PC-3 (cell line): ENCODE measurements around the gene ADGRG1.

Experiments used
- CTCF ChIP-seq: fragments of 300-600 bp; sonication (generic); conservative IDR thresholded peaks from 2 replicates; pipeline ENCODE4 v1.5.1; 2017; ENCODE audit warnings: antibody characterized with exemption, low read depth, mild to moderate bottlenecking, low read length
- EZH2 ChIP-seq: fragments of 300-600 bp; sonication (generic); IDR thresholded peaks from one replicate; pipeline ENCODE4 v1.6.1; 2017; ENCODE audit warnings: antibody characterized with exemption, mild to moderate bottlenecking, low read length; ENCODE audit not compliant: unreplicated experiment

GRCh38 chr16:57589374-57589773 lies 39.1 kb upstream of the ADGRG1 start:
- TF ChIP-seq CTCF (no peak), EZH2 (no peak)
